Osteocyte (in vitro differentiated cells): ENCODE data around the gene SETD2. TPM values are rescaled to one million over a fixed set of nuclear protein-coding genes. Genes with fewer than 3 reads are reported as not detected.

Source experiments
- DNase-seq: peaks from one replicate; pipeline ENCODE4 v3.0.0; 2021; ENCODE audit warnings: mixed read lengths; ENCODE audit not compliant: unreplicated experiment; ENCODE audit errors: extremely low spot score
- H3K27ac Mint-ChIP-seq: one replicate; pipeline ENCODE4 v1.8.0; 2021; ENCODE audit warnings: mild to moderate bottlenecking, mixed read lengths; ENCODE audit not compliant: unreplicated experiment
- H3K27me3 Mint-ChIP-seq: one replicate; pipeline ENCODE4 v1.8.0; 2021; ENCODE audit warnings: mixed read lengths; ENCODE audit not compliant: unreplicated experiment
- H3K36me3 Mint-ChIP-seq: one replicate; pipeline ENCODE4 v1.8.0; 2021; ENCODE audit warnings: mixed read lengths; ENCODE audit not compliant: unreplicated experiment
- H3K4me1 Mint-ChIP-seq: one replicate; pipeline ENCODE4 v1.8.0; 2021; ENCODE audit warnings: mixed read lengths; ENCODE audit not compliant: unreplicated experiment
- H3K4me3 Mint-ChIP-seq: one replicate; pipeline ENCODE4 v1.8.0; 2021; ENCODE audit warnings: mild to moderate bottlenecking, moderate library complexity, mixed read lengths; ENCODE audit not compliant: unreplicated experiment
- H3K9me3 Mint-ChIP-seq: one replicate; pipeline ENCODE4 v1.8.0; 2021; ENCODE audit warnings: mixed read lengths; ENCODE audit not compliant: unreplicated experiment
- total RNA-seq: library from RNA; stranded (reverse); gene quantifications from 2 replicates; pipeline ENCODE4 v1.2.1, GENCODE V29; 2021
- TF ChIP-seq, protein P1 (sequence below): fragments of 200-600 bp; sonication (generic); IDR thresholded peaks from 2 replicates; pipeline ENCODE4 v1.5.0; 2021; ENCODE audit warnings: antibody characterized with exemption, mild to moderate bottlenecking, moderate library complexity

Gene SETD2
- total RNA-seq, 1 donor from 2014 or later = 45.0 TPM

DNA sequence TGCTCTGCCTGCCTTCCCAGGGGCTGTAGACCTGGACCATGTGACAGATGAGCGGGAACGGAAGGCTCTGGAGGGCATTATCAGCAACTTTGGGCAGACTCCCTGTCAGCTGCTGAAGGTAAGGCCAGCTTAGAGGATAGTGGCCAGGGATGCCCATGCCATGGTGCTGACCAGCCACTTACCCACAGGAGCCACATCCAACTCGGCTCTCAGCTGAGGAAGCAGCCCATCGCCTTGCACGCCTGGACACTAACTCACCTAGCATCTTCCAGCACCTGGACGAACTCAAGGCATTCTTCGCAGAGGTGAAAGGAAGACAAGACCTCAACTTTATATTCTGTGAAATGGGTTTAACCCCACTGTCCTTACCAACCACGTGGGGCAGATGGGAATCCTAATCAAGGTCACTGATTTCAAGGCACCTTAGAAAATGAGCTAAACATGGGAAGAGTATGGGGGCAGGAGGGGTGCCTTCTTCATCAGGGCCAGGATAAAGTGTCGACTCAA lies 157.7 kb downstream of the SETD2 start:
- H3K27ac Mint-ChIP-seq = no peak overlapping the region
- DNase-seq = no peak
- H3K4me1 Mint-ChIP-seq = peaks cover 10% of the 10 kb centered on the region
- TF ChIP-seq, protein P1, sequence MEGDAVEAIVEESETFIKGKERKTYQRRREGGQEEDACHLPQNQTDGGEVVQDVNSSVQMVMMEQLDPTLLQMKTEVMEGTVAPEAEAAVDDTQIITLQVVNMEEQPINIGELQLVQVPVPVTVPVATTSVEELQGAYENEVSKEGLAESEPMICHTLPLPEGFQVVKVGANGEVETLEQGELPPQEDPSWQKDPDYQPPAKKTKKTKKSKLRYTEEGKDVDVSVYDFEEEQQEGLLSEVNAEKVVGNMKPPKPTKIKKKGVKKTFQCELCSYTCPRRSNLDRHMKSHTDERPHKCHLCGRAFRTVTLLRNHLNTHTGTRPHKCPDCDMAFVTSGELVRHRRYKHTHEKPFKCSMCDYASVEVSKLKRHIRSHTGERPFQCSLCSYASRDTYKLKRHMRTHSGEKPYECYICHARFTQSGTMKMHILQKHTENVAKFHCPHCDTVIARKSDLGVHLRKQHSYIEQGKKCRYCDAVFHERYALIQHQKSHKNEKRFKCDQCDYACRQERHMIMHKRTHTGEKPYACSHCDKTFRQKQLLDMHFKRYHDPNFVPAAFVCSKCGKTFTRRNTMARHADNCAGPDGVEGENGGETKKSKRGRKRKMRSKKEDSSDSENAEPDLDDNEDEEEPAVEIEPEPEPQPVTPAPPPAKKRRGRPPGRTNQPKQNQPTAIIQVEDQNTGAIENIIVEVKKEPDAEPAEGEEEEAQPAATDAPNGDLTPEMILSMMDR = no peak
- no peaks in the 10 kb centered on the region for H3K27me3 Mint-ChIP-seq
- no peaks in the 10 kb centered on the region for H3K36me3 Mint-ChIP-seq
- no peak overlapping the region for H3K4me3 Mint-ChIP-seq
- H3K9me3 Mint-ChIP-seq = no peaks in the 10 kb centered on the region

DNA sequence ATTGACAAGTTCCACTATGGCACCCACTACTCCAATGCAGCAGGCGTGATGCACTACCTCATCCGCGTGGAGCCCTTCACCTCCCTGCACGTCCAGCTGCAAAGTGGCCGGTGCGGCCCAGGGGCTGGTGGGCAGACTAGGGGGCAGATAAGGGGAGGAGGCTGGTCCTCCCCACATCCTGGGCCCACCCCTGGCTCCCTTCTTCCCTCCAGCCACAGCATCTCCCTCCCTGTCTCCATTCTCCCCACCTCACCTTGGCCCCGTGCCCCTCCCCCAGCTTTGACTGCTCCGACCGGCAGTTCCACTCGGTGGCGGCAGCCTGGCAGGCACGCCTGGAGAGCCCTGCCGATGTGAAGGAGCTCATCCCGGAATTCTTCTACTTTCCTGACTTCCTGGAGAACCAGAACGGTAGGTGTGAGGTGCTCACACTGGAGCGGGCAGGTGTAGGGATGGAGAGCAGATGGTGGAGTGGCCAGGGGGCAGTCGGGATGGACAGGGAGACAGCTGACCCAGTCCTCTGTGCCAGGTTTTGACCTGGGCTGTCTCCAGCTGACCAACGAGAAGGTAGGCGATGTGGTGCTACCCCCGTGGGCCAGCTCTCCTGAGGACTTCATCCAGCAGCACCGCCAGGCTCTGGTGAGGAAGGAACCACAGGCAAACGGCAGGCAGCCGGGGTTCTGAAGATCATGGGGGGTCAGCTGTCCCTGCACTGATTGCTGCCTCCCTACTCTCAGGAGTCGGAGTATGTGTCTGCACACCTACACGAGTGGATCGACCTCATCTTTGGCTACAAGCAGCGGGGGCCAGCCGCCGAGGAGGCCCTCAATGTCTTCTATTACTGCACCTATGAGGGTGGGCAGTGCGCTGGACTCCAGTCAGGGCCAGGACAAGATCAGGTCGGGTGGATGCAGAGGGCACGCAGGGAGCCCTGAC lies 158.4 kb downstream of the SETD2 start:
- no peak overlapping the region for H3K4me3 Mint-ChIP-seq
- H3K9me3 Mint-ChIP-seq = no peaks in the 10 kb centered on the region
- H3K36me3 Mint-ChIP-seq = no peaks in the 10 kb centered on the region
- H3K4me1 Mint-ChIP-seq = peaks cover 10% of the 10 kb centered on the region
- H3K27ac Mint-ChIP-seq = no peak overlapping the region
- no peak for DNase-seq
- TF ChIP-seq, protein P1 = no peak
- H3K27me3 Mint-ChIP-seq = no peaks in the 10 kb centered on the region

DNA sequence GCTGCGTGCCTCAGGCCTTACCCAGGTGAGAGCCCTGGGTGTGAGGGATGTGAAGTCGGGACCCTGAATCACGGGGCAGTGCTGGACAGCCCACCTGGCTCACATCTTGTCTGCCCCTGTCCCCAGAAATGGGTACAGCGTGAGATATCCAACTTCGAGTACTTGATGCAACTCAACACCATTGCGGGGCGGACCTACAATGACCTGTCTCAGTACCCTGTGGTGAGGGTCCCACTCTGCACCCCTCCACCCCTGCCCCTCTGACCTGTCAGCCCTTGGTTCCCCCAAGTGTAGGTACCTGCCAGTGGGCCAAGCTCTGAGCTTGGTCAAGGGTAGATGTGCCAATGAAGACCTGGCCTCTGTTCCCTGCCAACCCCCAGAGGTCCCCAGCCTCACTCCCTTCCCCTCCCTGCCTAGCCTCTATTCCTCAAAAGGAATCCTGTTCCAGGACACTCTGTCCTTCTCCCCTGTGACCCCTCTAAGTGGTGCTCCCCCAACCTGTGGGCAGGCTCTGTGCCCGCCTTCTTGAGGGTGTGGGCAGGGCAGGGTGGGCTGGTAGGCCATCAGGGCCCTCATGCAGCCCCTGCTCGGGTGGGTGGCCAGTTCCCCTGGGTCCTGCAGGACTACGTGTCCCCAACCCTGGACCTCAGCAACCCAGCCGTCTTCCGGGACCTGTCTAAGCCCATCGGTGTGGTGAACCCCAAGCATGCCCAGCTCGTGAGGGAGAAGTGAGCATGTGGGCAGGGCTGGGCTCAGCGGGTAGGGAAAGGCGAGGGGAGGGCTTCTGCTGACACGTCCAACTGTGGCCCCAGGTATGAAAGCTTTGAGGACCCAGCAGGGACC lies 159.3 kb downstream of the SETD2 start:
- no peak for DNase-seq
- no peak overlapping the region for H3K27ac Mint-ChIP-seq
- H3K27me3 Mint-ChIP-seq = no peaks in the 10 kb centered on the region
- no peak overlapping the region for H3K4me3 Mint-ChIP-seq
- no peaks in the 10 kb centered on the region for H3K36me3 Mint-ChIP-seq
- TF ChIP-seq, protein P1 = no peak
- H3K9me3 Mint-ChIP-seq = no peaks in the 10 kb centered on the region
- peaks cover 4% of the 10 kb centered on the region for H3K4me1 Mint-ChIP-seq

DNA sequence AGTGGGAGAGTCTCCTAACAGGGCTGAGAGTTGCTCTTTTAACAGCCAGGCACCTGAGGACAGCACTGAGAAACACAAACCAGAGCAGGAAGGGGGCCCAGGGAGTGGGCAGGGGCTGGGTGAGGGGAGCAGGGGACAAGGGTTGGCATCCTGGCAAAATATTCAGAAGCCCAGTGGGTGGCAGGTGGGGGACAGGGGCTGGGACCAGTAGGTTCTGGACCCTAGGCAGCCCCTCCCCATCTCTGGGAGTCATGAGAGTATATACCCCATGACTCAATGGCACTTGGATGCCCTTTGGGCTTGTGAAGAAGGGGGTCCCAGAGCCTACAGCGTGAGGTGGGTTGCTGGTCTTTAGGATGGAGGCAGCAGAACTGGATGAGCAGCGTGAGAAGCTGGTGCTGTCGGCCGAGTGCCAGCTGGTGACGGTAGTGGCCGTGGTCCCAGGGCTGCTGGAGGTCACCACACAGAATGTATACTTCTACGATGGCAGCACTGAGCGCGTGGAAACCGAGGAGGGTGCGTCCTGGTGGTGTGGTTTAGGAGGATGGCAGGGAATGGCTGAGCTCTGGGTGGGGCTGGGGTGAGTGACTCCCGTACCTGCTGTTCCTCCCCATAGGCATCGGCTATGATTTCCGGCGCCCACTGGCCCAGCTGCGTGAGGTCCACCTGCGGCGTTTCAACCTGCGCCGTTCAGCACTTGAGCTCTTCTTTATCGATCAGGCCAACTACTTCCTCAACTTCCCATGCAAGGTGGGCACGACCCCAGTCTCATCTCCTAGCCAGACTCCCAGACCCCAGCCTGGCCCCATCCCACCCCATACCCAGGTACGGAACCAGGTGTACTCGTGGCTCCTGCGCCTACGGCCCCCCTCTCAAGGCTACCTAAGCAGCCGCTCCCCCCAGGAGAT lies 160.2 kb downstream of the SETD2 start:
- H3K27ac Mint-ChIP-seq = no peak overlapping the region
- no peak overlapping the region for H3K4me3 Mint-ChIP-seq
- peaks cover 1% of the 10 kb centered on the region for H3K4me1 Mint-ChIP-seq
- H3K36me3 Mint-ChIP-seq = no peaks in the 10 kb centered on the region
- H3K9me3 Mint-ChIP-seq = no peaks in the 10 kb centered on the region
- TF ChIP-seq, protein P1 = no peak
- H3K27me3 Mint-ChIP-seq = no peaks in the 10 kb centered on the region
- no peak for DNase-seq
